ENCODE data around the gene DEFB112. TPM values are rescaled to one million over a fixed set of nuclear protein-coding genes. Genes with fewer than 3 reads are reported as not detected.
A peak's percentile ranks its signal among the peaks of the same experiment; 100 is the strongest.

Gene DEFB112
- total RNA-seq (2012; rRNA removed) = not detected in 2 replicates

DNA sequence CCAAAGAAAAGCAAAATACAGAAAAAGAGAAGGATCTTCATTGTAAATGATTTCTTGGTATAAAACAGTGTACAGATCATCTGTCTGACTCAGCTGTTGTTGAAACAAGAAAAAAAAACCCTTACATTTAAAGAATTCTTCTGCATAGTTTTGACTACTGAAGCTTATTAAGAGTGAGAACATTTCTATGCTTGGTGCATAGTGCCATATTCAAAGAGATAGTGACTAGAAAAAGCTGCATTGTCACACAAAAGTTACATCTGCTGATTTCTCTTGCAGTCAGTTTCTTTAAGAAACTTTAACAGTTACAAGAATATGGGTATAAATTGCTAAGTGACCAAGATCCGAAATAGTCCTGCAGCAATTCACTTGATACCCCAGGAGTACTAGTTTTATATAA lies at the start of gene DEFB112:
TSS of gene DEFB112 (minus strand) at position 101 of the 400 bp plus-strand sequence. CDS start at position 41, 60 bp downstream.
- no peak within 1 kb of the TSS for H3K4me3 ChIP-seq (ENCODE audit: low read length)
- H3K36me3 ChIP-seq (ENCODE audit: insufficient read depth, low read length) = no peaks in the 10 kb centered on the region
- no peaks in the 10 kb centered on the region for H3K9me3 ChIP-seq (replicated peaks; ENCODE audit: low read length)
- no peaks in the 10 kb centered on the region for H3K4me1 ChIP-seq (ENCODE audit: control insufficient read depth, insufficient read depth, low read length)
- H3K4me2 ChIP-seq (ENCODE audit: low read length) = no peak within 1 kb of the TSS
- peaks cover 14% of the 10 kb centered on the region for H3K27me3 ChIP-seq (ENCODE audit: control insufficient read depth, insufficient read depth, low read length)
- H3K9ac ChIP-seq (ENCODE audit: low read depth, low read length) = no peak within 1 kb of the TSS

DNA sequence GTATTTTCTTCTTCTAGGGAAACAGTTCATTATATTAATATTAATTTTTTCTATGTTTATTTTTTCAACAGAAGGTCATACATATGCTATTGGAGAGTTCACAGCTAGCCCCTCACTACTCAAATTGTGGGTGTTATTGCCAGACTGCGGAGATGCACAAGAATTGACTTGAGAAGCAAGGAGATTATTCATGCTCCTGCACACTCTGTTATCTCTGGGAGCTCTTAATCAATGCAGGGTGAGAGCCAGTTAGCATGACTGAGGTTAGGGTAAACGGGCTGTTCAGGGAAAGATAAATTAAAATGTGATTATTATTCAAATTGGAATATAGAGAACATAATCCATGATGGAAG lies 48.9 kb upstream of the DEFB112 start:
- Histone ChIP-seq H3K27me3 (ENCODE audit: control insufficient read depth, insufficient read depth, low read length) (no peaks in the 10 kb centered on the region), H3K9me3 (replicated peaks; ENCODE audit: low read length) (no peaks in the 10 kb centered on the region), H3K9ac (ENCODE audit: low read depth, low read length) (no peak overlapping the region), H3K4me1 (ENCODE audit: control insufficient read depth, insufficient read depth, low read length) (no peaks in the 10 kb centered on the region), H3K4me3 (ENCODE audit: low read length) (no peak overlapping the region), H3K4me2 (ENCODE audit: low read length) (no peak overlapping the region), H3K36me3 (ENCODE audit: insufficient read depth, low read length) (no peaks in the 10 kb centered on the region)

DNA sequence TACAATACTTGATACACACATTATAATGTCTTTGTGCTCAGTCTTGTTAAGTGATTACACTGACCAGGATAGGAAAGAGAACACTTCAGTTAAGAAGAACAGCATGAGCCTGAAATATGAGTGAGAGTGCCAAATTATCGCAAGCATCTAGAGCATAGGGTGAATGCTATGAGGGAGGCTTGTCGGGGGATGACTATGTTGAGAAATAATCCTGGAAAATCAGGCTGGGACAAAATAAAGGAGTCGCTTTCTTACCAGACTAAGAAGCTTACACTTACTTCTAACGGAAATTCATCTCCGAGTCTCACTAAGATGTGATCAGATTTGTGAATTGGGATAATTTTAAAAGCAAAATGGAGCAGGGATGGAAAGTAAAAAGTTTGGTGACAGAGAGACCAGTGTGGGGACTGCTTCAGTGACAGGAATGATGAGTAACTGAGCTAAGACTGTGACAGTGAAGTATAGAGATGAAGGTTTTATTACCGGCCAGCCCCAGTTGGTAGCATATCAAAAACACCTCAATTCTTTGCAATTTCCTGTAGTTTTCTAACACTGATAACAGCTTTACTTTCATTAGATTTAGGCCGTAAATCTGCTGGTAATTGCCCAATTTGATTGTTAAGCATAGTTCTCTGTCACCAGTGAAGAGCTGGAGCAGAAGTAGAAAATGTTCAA lies 48.4 kb upstream of the DEFB112 start:
- Histone ChIP-seq H3K9me3 (replicated peaks; ENCODE audit: low read length) (no peaks in the 10 kb centered on the region), H3K4me3 (ENCODE audit: low read length) (no peak overlapping the region), H3K27me3 (ENCODE audit: control insufficient read depth, insufficient read depth, low read length) (no peaks in the 10 kb centered on the region), H3K36me3 (ENCODE audit: insufficient read depth, low read length) (no peaks in the 10 kb centered on the region), H3K4me2 (ENCODE audit: low read length) (no peak overlapping the region), H3K9ac (ENCODE audit: low read depth, low read length) (no peak overlapping the region), H3K4me1 (ENCODE audit: control insufficient read depth, insufficient read depth, low read length) (no peaks in the 10 kb centered on the region)

GRCh38 chr6:50096296-50096695 lies 46.6 kb upstream of the DEFB112 start:
- Histone ChIP-seq H3K27me3 (ENCODE audit: control insufficient read depth, insufficient read depth, low read length) (no peaks in the 10 kb centered on the region), H3K4me2 (ENCODE audit: low read length) (no peak overlapping the region), H3K4me1 (ENCODE audit: control insufficient read depth, insufficient read depth, low read length) (peaks cover 10% of the 10 kb centered on the region), H3K36me3 (ENCODE audit: insufficient read depth, low read length) (no peaks in the 10 kb centered on the region), H3K9ac (ENCODE audit: low read depth, low read length) (no peak overlapping the region), H3K4me3 (ENCODE audit: low read length) (no peak overlapping the region), H3K9me3 (replicated peaks; ENCODE audit: low read length) (no peaks in the 10 kb centered on the region)

- H3K4me1 ChIP-seq (ENCODE audit: control insufficient read depth, insufficient read depth, low read length) = peaks cover 13% of the 10 kb centered on the region
- H3K9ac ChIP-seq (ENCODE audit: low read depth, low read length) = no peak overlapping the region
- no peak overlapping the region for H3K4me2 ChIP-seq (ENCODE audit: low read length)
- no peaks in the 10 kb centered on the region for H3K27me3 ChIP-seq (ENCODE audit: control insufficient read depth, insufficient read depth, low read length)
- no peaks in the 10 kb centered on the region for H3K36me3 ChIP-seq (ENCODE audit: insufficient read depth, low read length)
- no peaks in the 10 kb centered on the region for H3K9me3 ChIP-seq (replicated peaks; ENCODE audit: low read length)
- no peak overlapping the region for H3K4me3 ChIP-seq (ENCODE audit: low read length)
These were observed 44.2 kb upstream of the DEFB112 start for GRCh38 chr6:50093938-50094272.

DNA sequence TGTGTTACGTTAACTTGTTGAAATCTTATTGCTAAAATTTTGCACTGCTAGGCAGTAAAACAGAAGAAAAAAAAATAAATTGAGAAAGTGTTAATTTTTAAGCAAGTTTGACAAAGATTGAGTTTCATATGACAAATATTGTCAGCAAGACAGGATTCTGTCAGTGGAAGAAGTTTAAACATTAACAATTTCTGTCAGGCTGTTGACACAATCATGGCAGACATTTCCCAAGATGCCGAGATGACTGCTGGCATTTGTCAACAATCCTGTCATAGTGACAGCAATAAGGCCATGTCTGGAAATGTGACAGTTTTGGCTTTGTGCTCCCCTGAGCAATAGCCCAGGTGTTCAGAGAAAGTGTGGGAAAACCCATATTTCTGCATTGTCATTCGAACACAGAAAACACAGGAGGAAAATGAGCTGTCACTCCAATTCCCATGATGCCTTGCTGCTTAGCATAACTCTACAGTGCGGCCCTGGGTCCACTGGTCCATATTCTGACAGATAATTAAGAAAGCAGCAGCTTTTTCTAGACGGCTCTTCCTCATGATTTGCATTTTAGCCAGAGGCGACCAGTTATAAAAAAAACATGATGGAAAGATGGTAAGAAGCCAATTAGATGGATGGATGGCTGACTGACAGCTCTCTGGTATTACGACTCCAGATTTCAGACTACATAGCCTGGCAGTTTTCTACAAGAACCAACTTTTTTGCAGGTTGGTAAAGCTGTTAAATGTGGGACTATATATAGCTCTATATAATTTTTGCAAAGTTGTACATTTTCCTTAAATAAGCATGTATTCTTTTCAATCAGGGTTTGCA lies 43.6 kb upstream of the DEFB112 start:
- Histone ChIP-seq H3K9me3 (replicated peaks; ENCODE audit: low read length) (no peaks in the 10 kb centered on the region), H3K9ac (ENCODE audit: low read depth, low read length) (no peak overlapping the region), H3K27me3 (ENCODE audit: control insufficient read depth, insufficient read depth, low read length) (no peaks in the 10 kb centered on the region), H3K36me3 (ENCODE audit: insufficient read depth, low read length) (no peaks in the 10 kb centered on the region), H3K4me3 (ENCODE audit: low read length) (no peak overlapping the region), H3K4me1 (ENCODE audit: control insufficient read depth, insufficient read depth, low read length) (peaks cover 14% of the 10 kb centered on the region), H3K4me2 (ENCODE audit: low read length) (no peak overlapping the region)

- Histone ChIP-seq H3K4me2 (ENCODE audit: low read length) (no peak overlapping the region), H3K4me3 (ENCODE audit: low read length) (no peak overlapping the region), H3K4me1 (ENCODE audit: control insufficient read depth, insufficient read depth, low read length) (peaks cover 30% of the 10 kb centered on the region), H3K36me3 (ENCODE audit: insufficient read depth, low read length) (no peaks in the 10 kb centered on the region), H3K9me3 (replicated peaks; ENCODE audit: low read length) (no peaks in the 10 kb centered on the region), H3K9ac (ENCODE audit: low read depth, low read length) (no peak overlapping the region), H3K27me3 (ENCODE audit: control insufficient read depth, insufficient read depth, low read length) (no peaks in the 10 kb centered on the region)
These were observed 41.9 kb upstream of the DEFB112 start for GRCh38 chr6:50091641-50092040.

GRCh38 chr6:50089911-50090310 lies 40.2 kb upstream of the DEFB112 start:
- H3K9ac ChIP-seq (ENCODE audit: low read depth, low read length) = no peak overlapping the region
- no peak overlapping the region for H3K4me2 ChIP-seq (ENCODE audit: low read length)
- no peak overlapping the region for H3K4me3 ChIP-seq (ENCODE audit: low read length)
- H3K27me3 ChIP-seq (ENCODE audit: control insufficient read depth, insufficient read depth, low read length) = no peaks in the 10 kb centered on the region
- H3K4me1 ChIP-seq (ENCODE audit: control insufficient read depth, insufficient read depth, low read length) = peaks cover 31% of the 10 kb centered on the region
- no peaks in the 10 kb centered on the region for H3K9me3 ChIP-seq (replicated peaks; ENCODE audit: low read length)
- no peaks in the 10 kb centered on the region for H3K36me3 ChIP-seq (ENCODE audit: insufficient read depth, low read length)

DNA sequence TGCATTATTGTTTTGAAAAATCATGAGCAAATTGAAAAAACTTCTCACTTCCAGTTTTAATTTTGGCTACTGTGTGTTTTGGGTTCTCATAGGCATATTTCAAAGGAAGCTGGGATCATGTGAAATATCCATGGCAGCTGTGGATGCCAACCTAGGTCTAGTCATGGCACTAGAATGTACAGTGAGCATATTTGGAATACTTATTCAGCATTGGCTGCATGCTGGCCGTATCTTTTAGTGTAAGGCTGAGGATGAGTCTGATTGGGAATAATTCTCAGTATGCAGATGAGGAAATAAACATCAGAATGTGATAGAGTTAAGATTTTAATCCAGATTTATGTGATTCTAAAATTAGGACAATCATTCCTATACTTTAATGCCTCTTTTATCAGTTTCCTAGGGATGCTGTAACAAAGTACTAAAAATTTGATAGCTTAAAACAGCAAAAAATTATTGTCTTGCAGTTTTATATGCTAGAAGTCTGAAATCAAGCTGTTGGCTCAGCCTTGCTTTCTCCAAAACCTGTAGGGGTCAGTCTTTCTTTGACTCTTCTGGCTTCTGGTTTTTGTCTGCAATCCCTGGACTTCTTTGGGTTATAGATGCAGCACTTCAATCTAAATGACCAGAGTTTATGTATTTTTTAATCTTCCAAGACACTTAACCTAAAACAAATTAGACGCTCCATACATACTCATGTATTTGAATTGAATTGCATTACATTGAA lies 37.7 kb upstream of the DEFB112 start:
- Histone ChIP-seq H3K27me3 (ENCODE audit: control insufficient read depth, insufficient read depth, low read length) (no peaks in the 10 kb centered on the region), H3K36me3 (ENCODE audit: insufficient read depth, low read length) (no peaks in the 10 kb centered on the region), H3K9me3 (replicated peaks; ENCODE audit: low read length) (no peaks in the 10 kb centered on the region), H3K9ac (ENCODE audit: low read depth, low read length) (peak overlapping the region; percentile 25), H3K4me1 (ENCODE audit: control insufficient read depth, insufficient read depth, low read length) (peaks cover 29% of the 10 kb centered on the region), H3K4me3 (ENCODE audit: low read length) (no peak overlapping the region), H3K4me2 (ENCODE audit: low read length) (peak overlapping the region; percentile 59)

DNA sequence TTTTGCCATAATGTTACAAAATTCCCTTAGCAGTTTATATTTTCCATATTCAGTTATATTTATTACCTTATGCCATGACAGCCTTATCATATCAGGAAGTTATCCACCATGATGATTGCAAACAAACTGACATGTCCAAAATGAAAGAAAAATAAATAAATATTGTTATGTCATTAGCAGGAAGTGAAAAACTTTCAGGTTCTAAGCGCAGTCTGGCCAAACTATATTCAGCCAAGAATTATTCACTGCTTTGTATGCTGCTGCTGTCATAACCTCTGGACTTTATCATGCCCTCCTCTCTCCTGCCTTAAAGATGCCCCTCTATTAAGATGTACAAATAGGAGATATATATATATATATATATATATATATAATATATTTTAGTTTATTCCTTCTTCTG lies 27.7 kb upstream of the DEFB112 start:
- no peaks in the 10 kb centered on the region for H3K9me3 ChIP-seq (replicated peaks; ENCODE audit: low read length)
- H3K36me3 ChIP-seq (ENCODE audit: insufficient read depth, low read length) = no peaks in the 10 kb centered on the region
- no peak overlapping the region for H3K4me3 ChIP-seq (ENCODE audit: low read length)
- H3K4me2 ChIP-seq (ENCODE audit: low read length) = no peak overlapping the region
- H3K4me1 ChIP-seq (ENCODE audit: control insufficient read depth, insufficient read depth, low read length) = no peaks in the 10 kb centered on the region
- H3K27me3 ChIP-seq (ENCODE audit: control insufficient read depth, insufficient read depth, low read length) = no peaks in the 10 kb centered on the region
- no peak overlapping the region for H3K9ac ChIP-seq (ENCODE audit: low read depth, low read length)

DNA sequence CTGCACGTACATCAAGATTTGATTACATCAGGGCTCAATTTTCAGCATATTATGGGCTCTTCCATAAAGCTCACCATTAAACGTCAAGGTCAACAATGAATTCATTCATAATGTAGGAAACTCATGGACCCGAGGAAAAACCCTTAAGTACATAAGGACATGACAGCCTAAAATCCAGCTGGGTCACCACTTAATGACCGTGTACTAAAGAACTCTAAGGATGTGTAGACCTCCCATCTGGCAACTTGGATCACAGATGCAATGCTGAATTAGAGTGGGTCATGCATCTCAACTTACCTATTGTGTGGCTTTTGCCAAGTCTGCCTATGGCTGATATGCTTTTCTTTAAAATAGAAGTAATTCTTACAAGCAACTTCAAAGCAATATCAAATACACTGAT lies 26.7 kb upstream of the DEFB112 start:
- Histone ChIP-seq H3K4me1 (ENCODE audit: control insufficient read depth, insufficient read depth, low read length) (no peaks in the 10 kb centered on the region), H3K36me3 (ENCODE audit: insufficient read depth, low read length) (no peaks in the 10 kb centered on the region)

More for the DNA sequence above, 26.7 kb upstream of the DEFB112 start:
- no peak overlapping the region for H3K4me3 ChIP-seq (ENCODE audit: low read length)
- no peaks in the 10 kb centered on the region for H3K27me3 ChIP-seq (ENCODE audit: control insufficient read depth, insufficient read depth, low read length)
- no peaks in the 10 kb centered on the region for H3K9me3 ChIP-seq (replicated peaks; ENCODE audit: low read length)
- H3K9ac ChIP-seq (ENCODE audit: low read depth, low read length) = no peak overlapping the region
- no peak overlapping the region for H3K4me2 ChIP-seq (ENCODE audit: low read length)
